ENCODE data around the gene FAM3A. TPM values are rescaled to one million over a fixed set of nuclear protein-coding genes. Genes with fewer than 3 reads are reported as not detected.

FAM3A gene
- total and polyA plus RNA-seq, 2 experiments from 2014 or later, result 35.7 to 43.6 TPM

DNA sequence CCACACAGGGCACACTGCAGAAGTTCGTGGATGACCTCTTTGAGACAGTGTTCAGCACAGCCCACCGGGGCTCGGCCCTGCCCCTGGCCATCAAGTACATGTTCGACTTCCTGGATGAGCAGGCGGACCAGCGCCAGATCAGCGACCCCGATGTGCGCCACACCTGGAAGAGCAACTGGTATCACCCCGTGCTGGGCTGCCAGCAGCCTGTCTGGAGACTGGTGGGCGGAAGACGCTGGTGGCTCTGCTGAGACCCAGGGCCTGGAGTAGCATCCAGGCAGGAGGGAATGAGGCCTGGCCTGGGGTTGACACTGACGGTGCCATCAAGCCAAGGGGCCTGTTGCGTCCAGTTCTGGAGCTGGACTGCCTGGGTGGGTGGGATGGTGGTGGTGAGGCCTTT, 45.6 kb downstream of the FAM3A start:
- H3K4me1 ChIP-seq (ENCODE audit: insufficient read depth), result no peaks in the 10 kb centered on the region
- H2AFZ ChIP-seq, result no peak overlapping the region
- no peaks in the 10 kb centered on the region for H3K9me3 ChIP-seq (ENCODE audit: low read depth)
- H4K20me1 ChIP-seq (ENCODE audit: insufficient read depth), result no peaks in the 10 kb centered on the region
- H3K27ac ChIP-seq, result no peak overlapping the region
- WGBS, 2 experiments (ENCODE audit: low coverage in 1 of 2, low lambda C conversion rate in 2 of 2, missing lambda C conversion rate in 2 of 2), result 91 to 96% methylated on average over 6 to 14 of the region's 14 CpGs
- no peaks in the 10 kb centered on the region for H3K36me3 ChIP-seq (ENCODE audit: low read depth)
- DNase-seq, result no peak
- TF ChIP-seq EZH2phosphoT487 (IDR thresholded peaks at IDR 0.05; ENCODE audit: insufficient read depth, low read depth) (no peak), EZH2 (IDR thresholded peaks at IDR 0.05; ENCODE audit: insufficient read depth, poor library complexity, severe bottlenecking) (no peak)
- in situ Hi-C loops (cut with MboI), result no loop called here
- H3K4me2 ChIP-seq (ENCODE audit: unreplicated experiment), result no peak overlapping the region
- peaks cover 3% of the 10 kb centered on the region; the same call in 1 of the 2 replicates for H3F3A ChIP-seq (ENCODE audit: insufficient read depth)
- no peaks in the 10 kb centered on the region for H3K9me2 ChIP-seq (ENCODE audit: insufficient read depth)
- H3K79me2 ChIP-seq (ENCODE audit: insufficient read depth), result no peaks in the 10 kb centered on the region
- H3K9ac ChIP-seq, result no peak overlapping the region
- no peak overlapping the region for H3K4me3 ChIP-seq
- no peaks in the 10 kb centered on the region for H3K27me3 ChIP-seq (replicated peaks; ENCODE audit: insufficient read depth)

DNA sequence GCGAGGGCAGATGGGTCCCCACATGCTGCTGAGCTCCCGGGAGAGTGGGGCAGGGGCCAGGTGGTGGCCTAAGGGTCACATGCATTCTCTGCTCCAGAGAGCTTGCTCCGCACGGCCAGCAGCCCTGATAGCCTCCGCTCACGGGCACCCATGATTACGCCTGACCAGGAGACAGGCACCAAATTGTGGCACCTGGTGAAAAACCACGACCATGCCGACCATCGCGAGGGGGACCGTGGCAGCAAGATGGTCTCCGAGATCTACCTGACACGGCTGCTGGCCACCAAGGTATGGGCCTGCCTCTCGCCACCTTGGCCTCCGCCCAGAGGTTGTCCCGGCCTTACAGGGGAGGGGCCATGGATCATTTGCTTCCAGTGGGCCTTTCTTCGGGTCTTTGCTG, 46.2 kb downstream of the FAM3A start:
- Histone ChIP-seq H3K9ac (no peak overlapping the region), H3K9me2 (ENCODE audit: insufficient read depth) (no peaks in the 10 kb centered on the region), H3K9me3 (ENCODE audit: low read depth) (no peaks in the 10 kb centered on the region), H3K4me2 (ENCODE audit: unreplicated experiment) (no peak overlapping the region), H3K27ac (no peak overlapping the region), H3K4me1 (ENCODE audit: insufficient read depth) (no peaks in the 10 kb centered on the region), H2AFZ (no peak overlapping the region), H3K27me3 (replicated peaks; ENCODE audit: insufficient read depth) (no peaks in the 10 kb centered on the region), H3K36me3 (ENCODE audit: low read depth) (no peaks in the 10 kb centered on the region), H4K20me1 (ENCODE audit: insufficient read depth) (no peaks in the 10 kb centered on the region), H3F3A (ENCODE audit: insufficient read depth) (no peaks in the 10 kb centered on the region), H3K79me2 (ENCODE audit: insufficient read depth) (no peaks in the 10 kb centered on the region), H3K4me3 (no peak overlapping the region)
- 91 to 93% methylated on average over 15 to 18 of the region's 18 CpGs for WGBS, 2 experiments (ENCODE audit: low coverage in 1 of 2, low lambda C conversion rate in 2 of 2, missing lambda C conversion rate in 2 of 2)
- in situ Hi-C loops (cut with MboI), result no loop called here
- no peak for TF ChIP-seq EZH2phosphoT487 (IDR thresholded peaks at IDR 0.05; ENCODE audit: insufficient read depth, low read depth)
- no peak for DNase-seq

DNA sequence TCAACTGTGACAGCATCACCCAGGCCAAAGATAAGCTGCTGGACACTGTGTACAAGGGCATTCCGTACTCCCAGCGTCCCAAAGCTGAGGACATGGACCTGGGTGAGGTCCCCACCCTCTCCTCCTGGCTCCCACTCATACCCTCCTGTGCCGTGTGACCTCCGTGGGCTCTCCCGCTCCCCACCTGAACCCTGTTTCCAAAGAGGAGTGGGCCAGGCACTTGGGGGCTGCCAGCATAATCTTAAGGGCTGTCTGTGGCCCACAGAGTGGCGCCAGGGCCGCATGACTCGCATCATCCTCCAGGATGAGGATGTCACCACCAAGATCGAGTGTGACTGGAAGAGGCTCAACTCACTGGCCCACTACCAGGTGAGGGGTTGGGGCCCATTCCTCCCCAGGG, 46.9 kb downstream of the FAM3A start:
- no peaks in the 10 kb centered on the region for H3K4me1 ChIP-seq (ENCODE audit: insufficient read depth)
- no peak overlapping the region for H3K27ac ChIP-seq
- in situ Hi-C loops (cut with MboI), result no loop called here
- no peak for TF ChIP-seq EZH2 (IDR thresholded peaks at IDR 0.05; ENCODE audit: insufficient read depth, poor library complexity, severe bottlenecking)
- no peaks in the 10 kb centered on the region for H3K9me2 ChIP-seq (ENCODE audit: insufficient read depth)
- no peak overlapping the region for H2AFZ ChIP-seq
- no peaks in the 10 kb centered on the region for H3F3A ChIP-seq (ENCODE audit: insufficient read depth)
- H3K4me2 ChIP-seq (ENCODE audit: unreplicated experiment), result no peak overlapping the region
- no peak for DNase-seq
- no peaks in the 10 kb centered on the region for H4K20me1 ChIP-seq (ENCODE audit: insufficient read depth)
- WGBS, 2 experiments (ENCODE audit: low coverage in 1 of 2, low lambda C conversion rate in 2 of 2, missing lambda C conversion rate in 2 of 2), result 91 to 100% methylated on average over 4 of the region's 9 CpGs
- H3K9me3 ChIP-seq (ENCODE audit: low read depth), result no peaks in the 10 kb centered on the region
- H3K79me2 ChIP-seq (ENCODE audit: insufficient read depth), result 0 out of 2 replicates have a peak, but pooled peaks cover 2% of the 10 kb centered on the region
- H3K36me3 ChIP-seq (ENCODE audit: low read depth), result no peaks in the 10 kb centered on the region
- no peak overlapping the region for H3K9ac ChIP-seq
- no peak overlapping the region for H3K4me3 ChIP-seq
- H3K27me3 ChIP-seq (replicated peaks; ENCODE audit: insufficient read depth), result no peaks in the 10 kb centered on the region

DNA sequence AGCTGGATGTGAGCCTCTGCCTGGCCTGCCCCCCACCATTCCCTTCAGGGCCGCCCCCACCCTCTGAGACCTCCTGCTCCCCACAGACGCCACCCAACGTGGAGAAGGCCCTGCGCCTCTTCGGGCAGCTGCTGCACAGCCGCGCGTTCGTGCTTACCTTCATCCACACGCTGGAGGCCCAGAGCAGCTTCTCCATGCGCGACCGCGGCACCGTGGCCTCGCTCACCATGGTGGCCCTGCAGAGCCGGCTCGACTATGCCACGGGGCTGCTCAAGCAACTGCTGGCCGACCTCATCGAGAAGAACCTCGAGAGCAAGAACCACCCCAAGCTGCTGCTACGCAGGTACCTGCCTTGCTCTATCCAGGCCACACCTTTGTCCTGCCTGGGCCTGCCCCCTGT, 47.8 kb downstream of the FAM3A start:
- no peak overlapping the region for H3K4me3 ChIP-seq
- H3K9me3 ChIP-seq (ENCODE audit: low read depth), result no peaks in the 10 kb centered on the region
- H3K36me3 ChIP-seq (ENCODE audit: low read depth), result no peaks in the 10 kb centered on the region
- no peak overlapping the region for H3K27ac ChIP-seq
- 98 to 100% methylated on average over 4 to 23 of the region's 23 CpGs for WGBS, 2 experiments (ENCODE audit: low coverage in 1 of 2, low lambda C conversion rate in 2 of 2, missing lambda C conversion rate in 2 of 2)
- H3K4me1 ChIP-seq (ENCODE audit: insufficient read depth), result no peaks in the 10 kb centered on the region
- H3F3A ChIP-seq (ENCODE audit: insufficient read depth), result no peaks in the 10 kb centered on the region
- H3K4me2 ChIP-seq (ENCODE audit: unreplicated experiment), result no peak overlapping the region
- H3K9ac ChIP-seq, result no peak overlapping the region
- no peak for DNase-seq
- no peaks in the 10 kb centered on the region for H3K27me3 ChIP-seq (replicated peaks; ENCODE audit: insufficient read depth)
- H3K9me2 ChIP-seq (ENCODE audit: insufficient read depth), result no peaks in the 10 kb centered on the region
- H4K20me1 ChIP-seq (ENCODE audit: insufficient read depth), result no peaks in the 10 kb centered on the region
- in situ Hi-C loops (cut with MboI), result no loop called here
- no peak overlapping the region for H2AFZ ChIP-seq
- TF ChIP-seq EZH2 (IDR thresholded peaks at IDR 0.05; ENCODE audit: insufficient read depth, poor library complexity, severe bottlenecking) (no peak), EZH2phosphoT487 (IDR thresholded peaks at IDR 0.05; ENCODE audit: insufficient read depth, low read depth) (no peak)
- H3K79me2 ChIP-seq (ENCODE audit: insufficient read depth), result 0 out of 2 replicates have a peak, but pooled peaks cover 9% of the 10 kb centered on the region

DNA sequence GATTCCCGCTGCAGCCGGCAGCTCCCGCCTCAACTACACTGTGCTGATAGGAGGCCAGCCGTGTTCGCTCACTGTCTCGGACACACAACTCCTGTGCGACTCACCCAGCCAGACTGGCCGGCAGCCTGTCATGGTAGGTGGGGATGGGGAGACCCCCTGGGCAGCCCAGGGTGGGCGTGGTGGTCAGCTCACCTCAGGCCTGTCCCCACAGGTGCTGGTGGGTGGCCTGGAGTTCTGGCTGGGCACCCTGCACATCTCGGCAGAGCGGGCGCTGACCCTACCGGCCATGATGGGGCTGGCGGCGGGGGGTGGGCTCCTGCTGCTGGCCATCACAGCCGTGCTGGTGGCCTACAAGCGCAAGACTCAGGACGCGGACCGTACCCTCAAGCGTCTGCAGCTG, 48.5 kb downstream of the FAM3A start:
- Histone ChIP-seq H4K20me1 (ENCODE audit: insufficient read depth) (no peaks in the 10 kb centered on the region), H3K79me2 (ENCODE audit: insufficient read depth) (peaks cover 16% of the 10 kb centered on the region), H3K36me3 (ENCODE audit: low read depth) (no peaks in the 10 kb centered on the region), H3K27me3 (replicated peaks; ENCODE audit: insufficient read depth) (no peaks in the 10 kb centered on the region), H3K4me1 (ENCODE audit: insufficient read depth) (no peaks in the 10 kb centered on the region), H3K9ac (no peak overlapping the region), H3K4me2 (ENCODE audit: unreplicated experiment) (no peak overlapping the region), H3K27ac (no peak overlapping the region), H3F3A (ENCODE audit: insufficient read depth) (no peaks in the 10 kb centered on the region), H3K4me3 (no peak overlapping the region), H3K9me3 (ENCODE audit: low read depth) (no peaks in the 10 kb centered on the region), H3K9me2 (ENCODE audit: insufficient read depth) (no peaks in the 10 kb centered on the region), H2AFZ (no peak overlapping the region)
- TF ChIP-seq EZH2phosphoT487 (IDR thresholded peaks at IDR 0.05; ENCODE audit: insufficient read depth, low read depth) (no peak), EZH2 (IDR thresholded peaks at IDR 0.05; ENCODE audit: insufficient read depth, poor library complexity, severe bottlenecking) (no peak)
- WGBS, 2 experiments (ENCODE audit: low coverage in 1 of 2, low lambda C conversion rate in 2 of 2, missing lambda C conversion rate in 2 of 2), result 94% methylated on average over 15 of the region's 21 CpGs; no CpG with 5 or more reads in 1 of the 2 experiments
- DNase-seq, result no peak
- in situ Hi-C loops (cut with MboI), result no loop called here
